NCI-H446 (cell line): ENCODE measurements around the gene HNRNPD.
"Not testable (repeated sequence)": the region's sequence is repeated elsewhere in the genome, so short reads cannot be mapped to it uniquely, and the experiment has no call there.

ENCODE experiments used
- DNase-seq, 2 experiments: peaks; one replicate each; lab custom pipeline; 2025; lab: John Stamatoyannopoulos, UW

HNRNPD gene

GRCh38 chr4:82373816-82374625 lies at the start of gene HNRNPD:
TSS of gene HNRNPD (minus strand) at chr4:82373991. CDS start at chr4:82373678, 313 bp downstream.
- DNase-seq, result peak; percentile 98

GRCh38 chr4:82422616-82423015 lies 48.8 kb upstream of the HNRNPD start:
- DNase-seq, result no peak

DNA sequence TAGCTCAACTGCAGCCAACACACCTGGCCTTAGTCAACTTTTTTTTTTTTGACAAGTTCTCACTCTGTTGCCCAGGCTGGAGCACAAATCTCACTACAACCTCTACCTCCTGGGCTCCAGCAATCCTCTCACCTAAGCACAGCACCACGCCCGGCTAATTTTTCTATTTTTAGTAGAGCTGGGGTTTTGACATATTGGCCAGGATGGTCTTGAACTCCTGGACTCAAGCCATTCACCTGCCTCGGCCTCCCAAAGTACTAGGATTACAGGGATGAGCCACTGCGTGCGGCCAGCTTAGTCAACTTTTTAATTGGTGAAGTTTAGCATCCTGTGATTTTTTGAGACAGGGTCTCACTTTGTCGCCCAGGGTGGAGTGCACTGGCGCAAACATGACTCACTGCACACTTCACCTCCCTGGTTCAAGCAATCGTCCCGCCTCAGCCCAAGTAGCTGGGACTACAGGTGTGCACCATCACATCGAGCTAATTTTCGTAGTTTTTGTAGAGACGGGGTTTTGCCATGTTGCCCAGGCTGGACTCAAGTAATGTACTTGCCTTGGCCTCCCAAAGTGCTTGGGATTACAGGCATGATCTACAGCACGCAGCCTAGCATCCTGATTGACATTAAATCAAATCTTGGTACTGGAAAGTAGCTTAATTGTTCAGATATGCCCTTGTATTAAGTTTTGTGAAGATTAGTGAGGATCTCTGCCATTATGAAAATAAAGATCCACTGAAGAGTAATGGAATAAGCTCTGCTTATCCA lies 48.2 kb upstream of the HNRNPD start:
- no peak for DNase-seq

GRCh38 chr4:82419451-82419850 lies 45.7 kb upstream of the HNRNPD start:
- DNase-seq, result no peak

GRCh38 chr4:82415922-82416365 lies 42.2 kb upstream of the HNRNPD start:
- no peak for DNase-seq

DNA sequence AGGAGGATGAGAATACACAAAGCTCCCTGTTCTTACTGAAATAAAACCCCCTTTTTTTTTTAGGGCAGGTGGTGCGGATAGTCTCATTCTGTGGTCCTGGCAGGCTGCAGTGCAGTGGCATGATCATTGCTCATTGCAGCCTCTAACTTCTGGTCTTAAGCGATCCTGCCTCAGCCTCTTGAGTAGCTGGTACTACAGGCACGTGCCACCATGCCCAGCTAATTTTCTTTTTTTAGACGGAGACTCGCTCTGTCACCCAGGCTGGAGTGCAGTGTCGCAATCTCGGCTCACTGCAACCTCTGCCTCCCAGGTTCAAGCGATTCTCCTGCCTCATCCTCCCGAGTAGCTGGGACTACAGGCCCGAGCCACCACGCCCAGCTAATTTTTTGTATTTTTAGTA lies 41.3 kb upstream of the HNRNPD start:
- not testable (repeated sequence) for DNase-seq

DNA sequence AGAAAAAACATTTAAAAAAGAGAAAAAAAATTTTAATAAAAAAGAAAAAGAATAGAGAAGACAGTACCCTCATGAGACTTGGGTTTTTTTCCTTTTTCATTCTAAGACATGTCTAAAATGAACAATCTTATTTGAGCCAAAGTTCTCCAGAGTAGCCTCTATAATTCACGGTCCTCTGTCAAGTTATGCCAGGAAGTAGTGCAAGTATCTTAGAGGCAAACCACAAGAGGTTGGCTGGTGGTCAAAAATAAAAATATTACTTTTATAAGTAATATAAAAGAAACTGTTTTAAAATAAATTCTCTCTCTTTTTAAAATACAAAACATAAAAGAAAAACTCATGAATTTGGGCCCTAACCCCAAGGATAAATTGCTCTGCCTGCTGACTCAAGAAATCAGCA lies 29.9 kb upstream of the HNRNPD start:
- no peak for DNase-seq

DNA sequence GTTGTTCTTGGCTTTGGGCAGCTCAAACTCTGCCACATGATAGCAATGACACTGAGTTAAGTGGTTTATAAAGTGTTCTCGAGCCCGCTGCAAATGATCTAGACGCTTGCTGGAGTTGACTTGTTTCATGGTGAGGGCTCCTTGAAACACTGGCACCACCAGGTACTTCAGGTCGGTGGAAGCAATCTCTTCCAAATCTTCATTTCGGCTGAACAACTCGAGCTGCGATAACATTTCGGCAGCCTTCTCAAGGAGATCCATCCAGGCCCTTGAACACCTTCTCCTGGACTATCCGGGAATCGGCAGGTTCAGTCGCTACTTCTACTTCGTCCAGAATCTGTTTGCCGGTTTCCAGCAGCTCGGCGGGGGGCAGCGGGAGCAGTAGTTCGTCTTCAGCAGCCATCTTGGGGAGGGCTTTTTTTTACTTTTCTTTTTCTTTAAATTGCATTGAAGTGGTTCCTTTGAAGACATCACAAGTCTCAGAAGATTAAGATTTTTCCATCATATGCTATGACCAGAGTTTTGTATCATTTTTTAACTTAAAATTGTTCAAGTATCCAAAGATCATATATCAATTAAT lies 28.5 kb upstream of the HNRNPD start:
- DNase-seq, result no peak

DNA sequence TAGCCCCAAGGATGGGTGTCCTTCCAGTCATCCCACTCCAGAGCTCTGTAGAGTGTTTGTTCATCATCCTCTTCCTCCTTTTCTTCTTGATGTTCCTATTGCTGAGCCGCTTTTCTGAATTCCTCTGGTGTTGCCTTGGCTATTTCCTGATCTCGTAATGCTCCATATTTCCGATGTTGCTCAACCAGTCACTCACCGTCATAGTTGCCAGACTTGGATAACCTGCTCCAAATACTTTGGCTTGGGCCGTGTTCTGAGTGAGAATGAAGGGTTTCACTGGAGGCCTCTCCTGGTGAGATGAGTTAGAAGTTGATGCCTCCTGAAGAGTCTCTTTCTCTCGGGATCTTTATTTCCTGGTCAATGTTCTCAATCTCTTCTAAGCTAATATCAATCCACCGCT lies 27.8 kb upstream of the HNRNPD start:
- no peak for DNase-seq

DNA sequence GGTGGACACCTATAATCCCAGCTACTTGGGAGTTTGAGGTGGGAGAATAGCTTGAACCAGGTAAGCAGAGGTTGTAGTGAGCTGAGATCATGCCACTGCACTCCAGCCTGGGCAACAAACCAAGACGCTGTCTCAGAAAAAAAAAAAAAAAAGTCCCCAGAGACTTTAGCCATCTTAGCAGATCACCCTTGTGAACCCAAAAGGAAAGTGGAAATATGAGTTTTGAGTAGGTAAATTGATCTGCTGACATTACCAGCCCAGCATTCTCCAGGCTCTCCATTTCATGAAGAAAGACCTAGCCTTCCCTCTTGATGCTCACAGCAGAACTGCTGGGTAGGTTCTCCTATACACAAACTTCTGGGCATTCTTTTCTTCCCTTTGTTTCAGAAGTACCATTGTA lies 24.5 kb upstream of the HNRNPD start:
- no peak for DNase-seq

- no peak for DNase-seq
Measured at GRCh38 chr4:82397527-82397926, 23.7 kb upstream of the HNRNPD start.

GRCh38 chr4:82394896-82395295 lies 21.1 kb upstream of the HNRNPD start:
- DNase-seq, result no peak

DNA sequence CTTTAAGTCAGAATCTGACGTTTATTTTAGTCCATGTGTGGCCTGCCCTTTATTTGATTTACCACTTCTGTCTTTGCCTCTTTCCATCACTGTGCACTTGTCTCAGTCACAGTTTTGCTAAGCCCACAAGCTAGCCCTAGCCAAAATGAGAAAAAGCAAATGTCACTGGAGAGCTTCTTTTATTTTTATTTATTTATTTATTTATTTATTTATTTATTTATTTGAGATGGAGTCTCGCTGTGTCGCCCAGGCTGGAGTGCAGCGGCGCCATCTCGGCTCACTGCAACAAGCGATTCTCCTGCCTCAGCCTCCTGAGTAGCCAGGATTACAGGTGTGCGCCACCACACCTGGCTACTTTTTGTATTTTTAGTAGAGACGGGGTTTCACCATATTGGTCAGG lies 16.3 kb upstream of the HNRNPD start:
- not testable (repeated sequence) for DNase-seq

DNA sequence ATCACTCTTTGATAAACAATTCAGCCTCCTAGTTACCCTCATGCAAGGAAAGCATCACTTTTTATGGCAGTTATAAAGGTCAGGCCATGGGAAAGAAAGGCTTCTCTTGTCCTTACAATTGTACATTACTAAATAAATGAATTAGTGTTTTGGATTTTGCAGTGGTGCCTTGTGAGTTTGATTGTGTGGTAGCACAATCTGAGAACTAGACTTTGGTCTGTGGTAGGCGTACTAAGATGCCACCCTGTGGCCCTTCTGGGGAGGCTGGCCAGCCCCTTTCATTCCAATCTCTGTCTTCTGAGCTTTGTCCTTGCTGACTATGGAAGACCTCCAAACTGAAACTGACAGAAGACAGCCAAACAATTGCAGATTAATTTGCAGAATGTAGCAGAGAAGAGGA lies 14.6 kb upstream of the HNRNPD start:
- no peak for DNase-seq

- DNase-seq, result not testable (repeated sequence)
Measured at GRCh38 chr4:82386312-82386711, 12.5 kb upstream of the HNRNPD start.

- no peak for DNase-seq
Measured at GRCh38 chr4:82382751-82383150, 9.0 kb upstream of the HNRNPD start.

GRCh38 chr4:82381661-82382296 lies 8.0 kb upstream of the HNRNPD start:
- DNase-seq, result no peak

GRCh38 chr4:82381235-82381634 lies 7.4 kb upstream of the HNRNPD start:
- no peak for DNase-seq

DNA sequence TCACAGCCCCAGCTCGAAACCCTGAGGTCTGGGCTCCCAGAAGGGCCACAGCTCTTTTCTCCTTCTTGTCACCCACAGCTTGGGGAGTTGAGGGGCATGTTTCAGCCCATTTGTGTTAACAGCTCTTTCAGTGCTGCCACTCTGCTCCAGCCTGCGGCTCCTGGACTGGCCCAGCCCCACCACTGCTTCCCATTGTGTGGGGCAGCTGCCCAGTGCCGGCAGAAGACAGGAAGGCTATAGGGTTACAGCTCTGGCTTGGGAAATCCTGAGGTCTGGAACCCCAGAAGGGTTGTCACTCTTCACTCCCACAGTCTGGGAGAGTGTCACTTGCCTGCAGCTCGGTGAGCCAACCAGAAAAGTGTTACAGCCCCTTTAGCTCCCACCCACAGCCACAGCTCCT lies 7.0 kb upstream of the HNRNPD start:
- DNase-seq, result no peak

DNA sequence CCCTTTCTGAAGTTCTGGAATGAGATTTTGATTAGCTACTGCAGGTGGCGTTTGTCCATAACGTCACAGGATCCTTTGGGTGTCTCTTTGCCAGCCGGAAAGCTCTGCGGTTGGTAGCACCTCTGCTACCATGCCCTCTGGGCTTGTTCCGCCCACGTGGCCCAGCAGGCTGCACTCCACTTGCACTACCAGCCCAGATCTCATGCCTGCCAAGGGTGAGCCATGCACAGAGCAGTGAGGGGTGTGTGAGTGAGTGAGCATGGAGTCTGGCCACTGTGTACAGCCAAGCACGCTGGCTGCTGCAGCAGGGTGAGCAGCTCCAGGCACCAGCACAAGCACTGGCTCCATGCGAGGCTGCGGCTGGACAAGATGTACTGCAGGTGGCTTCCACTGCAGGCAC lies 6.6 kb upstream of the HNRNPD start:
- no peak for DNase-seq

- peak in 1 of 2 experiments; percentile 33 for DNase-seq
Measured at GRCh38 chr4:82376109-82376508, 2.3 kb upstream of the HNRNPD start.

- no peak for DNase-seq
Measured at GRCh38 chr4:82373486-82373815, 340 bp downstream of the HNRNPD start.
